ENCODE results near the gene DUSP22.
A peak's percentile ranks its signal among the peaks of the same experiment; 100 is the strongest.
"Not testable (repeated sequence)": the region's sequence is repeated elsewhere in the genome, so short reads cannot be mapped to it uniquely, and the experiment has no call there.

The DUSP22 gene

GRCh38 chr6:291697-292505, at the start of gene DUSP22:
Gene DUSP22 (plus strand): TSS chr6:292487. CDS start chr6:292540, 53 bp downstream.
- ATAC-seq (replicated peaks) (peak; percentile 62 to 63), DNase-seq (peak; percentile 94)
- Mint-ChIP-seq H3K9me3 (peaks cover 0 to 4% of the 10 kb centered on the region in 2 donors), H3K4me3 (peak within 1 kb of the TSS; percentile 92 to 94), H3K4me1 (peaks cover 57% of the 10 kb centered on the region in 2 donors), H3K27ac (peak within 1 kb of the TSS; percentile 98), H3K36me3 (peaks cover 9 to 19% of the 10 kb centered on the region in 2 donors), H3K27me3 (no peaks in the 10 kb centered on the region)

GRCh38 chr6:246352-246751, 45.9 kb upstream of the DUSP22 start:
- ATAC-seq (replicated peaks), result no peak
- peaks cover 21 to 41% of the 10 kb centered on the region in 2 donors for H3K4me1 Mint-ChIP-seq
- DNase-seq, result no peak
- H3K4me3 Mint-ChIP-seq, result no peak overlapping the region
- H3K27me3 Mint-ChIP-seq, result no peaks in the 10 kb centered on the region
- H3K27ac Mint-ChIP-seq, result no peak overlapping the region
- H3K36me3 Mint-ChIP-seq, result no peaks in the 10 kb centered on the region
- H3K9me3 Mint-ChIP-seq, result peaks cover 0 to 8% of the 10 kb centered on the region in 2 donors

- no peak overlapping the region for H3K27ac Mint-ChIP-seq
- no peak overlapping the region for H3K4me3 Mint-ChIP-seq
- DNase-seq (no peak), ATAC-seq (replicated peaks) (no peak)
- peaks cover 25 to 51% of the 10 kb centered on the region in 2 donors for H3K4me1 Mint-ChIP-seq
- H3K9me3 Mint-ChIP-seq, result peaks cover 0 to 8% of the 10 kb centered on the region in 2 donors
- no peaks in the 10 kb centered on the region for H3K27me3 Mint-ChIP-seq
- no peaks in the 10 kb centered on the region for H3K36me3 Mint-ChIP-seq
Measured at GRCh38 chr6:247351-247750, 44.9 kb upstream of the DUSP22 start.

GRCh38 chr6:248046-248445, 44.2 kb upstream of the DUSP22 start:
- not testable (repeated sequence) for H3K9me3 Mint-ChIP-seq, H3K4me3 Mint-ChIP-seq, H3K36me3 Mint-ChIP-seq, DNase-seq, H3K27ac Mint-ChIP-seq, H3K27me3 Mint-ChIP-seq
- H3K4me1 Mint-ChIP-seq, result peaks cover 29 to 58% of the 10 kb centered on the region in 2 donors
- peak in 1 of 2 donors; percentile 47 for ATAC-seq (replicated peaks)

GRCh38 chr6:250676-251075, 41.6 kb upstream of the DUSP22 start:
- H3K27me3 Mint-ChIP-seq, result no peaks in the 10 kb centered on the region
- no peaks in the 10 kb centered on the region for H3K36me3 Mint-ChIP-seq
- ATAC-seq (replicated peaks), result no peak
- peaks cover 38 to 84% of the 10 kb centered on the region in 2 donors for H3K4me1 Mint-ChIP-seq
- H3K27ac Mint-ChIP-seq, result peak overlapping the region; percentile 75
- peak overlapping the region in 1 of 2 donors; percentile 10 for H3K4me3 Mint-ChIP-seq
- no peak for DNase-seq
- H3K9me3 Mint-ChIP-seq, result peaks cover 0 to 2% of the 10 kb centered on the region in 2 donors

GRCh38 chr6:251920-252319, 40.4 kb upstream of the DUSP22 start:
- no peaks in the 10 kb centered on the region for H3K36me3 Mint-ChIP-seq
- DNase-seq (no peak), ATAC-seq (replicated peaks) (peak; percentile 89 to 90)
- H3K4me1 Mint-ChIP-seq, result peaks cover 40 to 91% of the 10 kb centered on the region in 2 donors
- H3K27me3 Mint-ChIP-seq, result no peaks in the 10 kb centered on the region
- peak overlapping the region; percentile 86 for H3K27ac Mint-ChIP-seq
- H3K4me3 Mint-ChIP-seq, result peak overlapping the region; percentile 37 to 72
- H3K9me3 Mint-ChIP-seq, result peaks cover 0 to 2% of the 10 kb centered on the region in 2 donors

- H3K9me3 Mint-ChIP-seq, result no peaks in the 10 kb centered on the region
- H3K4me3 Mint-ChIP-seq, result peak overlapping the region in 1 of 2 donors; percentile 47
- H3K4me1 Mint-ChIP-seq, result peaks cover 44 to 93% of the 10 kb centered on the region in 2 donors
- H3K36me3 Mint-ChIP-seq, result no peaks in the 10 kb centered on the region
- no peaks in the 10 kb centered on the region for H3K27me3 Mint-ChIP-seq
- DNase-seq (no peak), ATAC-seq (replicated peaks) (no peak)
- peak overlapping the region; percentile 26 for H3K27ac Mint-ChIP-seq
Measured at GRCh38 chr6:252775-253535, 39.3 kb upstream of the DUSP22 start.

- no peaks in the 10 kb centered on the region for H3K36me3 Mint-ChIP-seq
- H3K4me3 Mint-ChIP-seq, result peak overlapping the region in 1 of 2 donors; percentile 35
- no peak for DNase-seq
- peak overlapping the region; percentile 56 for H3K27ac Mint-ChIP-seq
- no peak for ATAC-seq (replicated peaks)
- H3K4me1 Mint-ChIP-seq, result peaks cover 45 to 96% of the 10 kb centered on the region in 2 donors
- H3K9me3 Mint-ChIP-seq, result no peaks in the 10 kb centered on the region
- no peaks in the 10 kb centered on the region for H3K27me3 Mint-ChIP-seq
Measured at GRCh38 chr6:254016-254415, 38.3 kb upstream of the DUSP22 start.

- H3K9me3 Mint-ChIP-seq, result no peaks in the 10 kb centered on the region
- H3K4me3 Mint-ChIP-seq, result no peak overlapping the region
- no peaks in the 10 kb centered on the region for H3K27me3 Mint-ChIP-seq
- H3K36me3 Mint-ChIP-seq, result no peaks in the 10 kb centered on the region
- peaks cover 45 to 96% of the 10 kb centered on the region in 2 donors for H3K4me1 Mint-ChIP-seq
- no peak for ATAC-seq (replicated peaks)
- no peak overlapping the region for H3K27ac Mint-ChIP-seq
- DNase-seq, result no peak
Measured at GRCh38 chr6:255041-255750, 37.1 kb upstream of the DUSP22 start.

GRCh38 chr6:255751-256083, 36.6 kb upstream of the DUSP22 start:
- Mint-ChIP-seq H3K27me3 (no peaks in the 10 kb centered on the region), H3K9me3 (no peaks in the 10 kb centered on the region), H3K4me3 (no peak overlapping the region), H3K36me3 (no peaks in the 10 kb centered on the region), H3K27ac (no peak overlapping the region), H3K4me1 (peaks cover 43 to 96% of the 10 kb centered on the region in 2 donors)
- ATAC-seq (replicated peaks) (no peak), DNase-seq (no peak)

GRCh38 chr6:256169-256568, 36.1 kb upstream of the DUSP22 start:
- no peaks in the 10 kb centered on the region for H3K9me3 Mint-ChIP-seq
- peaks cover 41 to 96% of the 10 kb centered on the region in 2 donors for H3K4me1 Mint-ChIP-seq
- DNase-seq (no peak), ATAC-seq (replicated peaks) (no peak)
- H3K36me3 Mint-ChIP-seq, result no peaks in the 10 kb centered on the region
- H3K27ac Mint-ChIP-seq, result no peak overlapping the region
- H3K27me3 Mint-ChIP-seq, result no peaks in the 10 kb centered on the region
- no peak overlapping the region for H3K4me3 Mint-ChIP-seq

- ATAC-seq (replicated peaks), result peak in 1 of 2 donors; percentile 3
- Mint-ChIP-seq H3K36me3 (no peaks in the 10 kb centered on the region), H3K9me3 (no peaks in the 10 kb centered on the region), H3K27ac (peak overlapping the region; percentile 68), H3K27me3 (no peaks in the 10 kb centered on the region), H3K4me3 (no peak overlapping the region), H3K4me1 (peaks cover 35 to 88% of the 10 kb centered on the region in 2 donors)
- no peak for DNase-seq
Measured at GRCh38 chr6:257031-257725, 35.1 kb upstream of the DUSP22 start.

GRCh38 chr6:257774-258173, 34.5 kb upstream of the DUSP22 start:
- H3K36me3 Mint-ChIP-seq, result no peaks in the 10 kb centered on the region
- DNase-seq (peak; percentile 53), ATAC-seq (replicated peaks) (peak; percentile 88 to 91)
- H3K27me3 Mint-ChIP-seq, result no peaks in the 10 kb centered on the region
- H3K4me1 Mint-ChIP-seq, result peaks cover 31 to 88% of the 10 kb centered on the region in 2 donors
- H3K4me3 Mint-ChIP-seq, result no peak overlapping the region
- peak overlapping the region; percentile 68 for H3K27ac Mint-ChIP-seq
- no peaks in the 10 kb centered on the region for H3K9me3 Mint-ChIP-seq

GRCh38 chr6:259316-259715, 33.0 kb upstream of the DUSP22 start:
- no peak overlapping the region for H3K27ac Mint-ChIP-seq
- H3K4me1 Mint-ChIP-seq, result peaks cover 29 to 78% of the 10 kb centered on the region in 2 donors
- no peak for DNase-seq
- no peak overlapping the region for H3K4me3 Mint-ChIP-seq
- no peaks in the 10 kb centered on the region for H3K27me3 Mint-ChIP-seq
- H3K36me3 Mint-ChIP-seq, result no peaks in the 10 kb centered on the region
- no peak for ATAC-seq (replicated peaks)
- H3K9me3 Mint-ChIP-seq, result no peaks in the 10 kb centered on the region
